Esophagus squamous epithelium (tissue), 4 donors: ENCODE results near the gene UNKL.

Experiments
- POLR2A ChIP-seq, 4 donors: fragments of 450-650 bp; IDR thresholded peaks; one replicate each; pipeline ENCODE4 v1.6.1; 2017; ENCODE audit warnings: antibody characterized with exemption in 4 of 4, mild to moderate bottlenecking in 4 of 4, moderate library complexity in 3 of 4
- TF ChIP-seq, protein P1 (sequence below), 6 experiments: fragments of 450-650 bp in 4 of 6; fragments of 200-600 bp in 2 of 6; sonication (generic) in 2 of 6; IDR thresholded peaks; one replicate each; pipeline ENCODE4 v1.5.1; 2016 to 2019; ENCODE audit warnings: antibody characterized with exemption in 6 of 6, mild to moderate bottlenecking in 4 of 6, moderate library complexity in 4 of 6

- TF ChIP-seq POLR2A (IDR thresholded peaks at IDR 0.05): no peak
- TF ChIP-seq, protein P1, sequence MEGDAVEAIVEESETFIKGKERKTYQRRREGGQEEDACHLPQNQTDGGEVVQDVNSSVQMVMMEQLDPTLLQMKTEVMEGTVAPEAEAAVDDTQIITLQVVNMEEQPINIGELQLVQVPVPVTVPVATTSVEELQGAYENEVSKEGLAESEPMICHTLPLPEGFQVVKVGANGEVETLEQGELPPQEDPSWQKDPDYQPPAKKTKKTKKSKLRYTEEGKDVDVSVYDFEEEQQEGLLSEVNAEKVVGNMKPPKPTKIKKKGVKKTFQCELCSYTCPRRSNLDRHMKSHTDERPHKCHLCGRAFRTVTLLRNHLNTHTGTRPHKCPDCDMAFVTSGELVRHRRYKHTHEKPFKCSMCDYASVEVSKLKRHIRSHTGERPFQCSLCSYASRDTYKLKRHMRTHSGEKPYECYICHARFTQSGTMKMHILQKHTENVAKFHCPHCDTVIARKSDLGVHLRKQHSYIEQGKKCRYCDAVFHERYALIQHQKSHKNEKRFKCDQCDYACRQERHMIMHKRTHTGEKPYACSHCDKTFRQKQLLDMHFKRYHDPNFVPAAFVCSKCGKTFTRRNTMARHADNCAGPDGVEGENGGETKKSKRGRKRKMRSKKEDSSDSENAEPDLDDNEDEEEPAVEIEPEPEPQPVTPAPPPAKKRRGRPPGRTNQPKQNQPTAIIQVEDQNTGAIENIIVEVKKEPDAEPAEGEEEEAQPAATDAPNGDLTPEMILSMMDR (IDR thresholded peaks at IDR 0.05): no peak
Measured at GRCh38 chr16:1348926-1349325, 65.6 kb downstream of the UNKL start.
